Immature natural killer cell (primary cell): ENCODE data around the gene PLA2G6. TPM values are rescaled to one million over a fixed set of nuclear protein-coding genes. Genes with fewer than 3 reads are reported as not detected.
"Not testable (repeated sequence)": the region's sequence is repeated elsewhere in the genome, so short reads cannot be mapped to it uniquely, and the experiment has no call there.

ENCODE experiments used
- DNase-seq, 3 donors: peaks; one replicate each; pipeline ENCODE4 v3.0.0; 2022; ENCODE audit warnings: mixed read lengths in 1 of 3
- H3K27ac Mint-ChIP-seq, 6 donors: one replicate each; pipeline ENCODE4 v1.8.0; 2020; ENCODE audit warnings: mixed read lengths in 6 of 6, mild to moderate bottlenecking in 5 of 6, inconsistent platforms in 4 of 6, moderate library complexity in 3 of 6
- H3K27me3 Mint-ChIP-seq, 3 donors: one replicate each; pipeline ENCODE4 v1.8.0; 2020 to 2021; ENCODE audit warnings: low read depth in 3 of 3, mild to moderate bottlenecking in 3 of 3, mixed read lengths in 3 of 3, moderate library complexity in 3 of 3, inconsistent platforms in 1 of 3
- H3K36me3 Mint-ChIP-seq, 3 donors: one replicate each; pipeline ENCODE4 v1.8.0; 2020; ENCODE audit warnings: mixed read lengths in 3 of 3, inconsistent platforms in 2 of 3, mild to moderate bottlenecking in 2 of 3
- H3K4me1 Mint-ChIP-seq, 2 donors: one replicate each; pipeline ENCODE4 v1.8.0; 2020; ENCODE audit warnings: inconsistent platforms in 2 of 2, mild to moderate bottlenecking in 2 of 2, mixed read lengths in 2 of 2, moderate library complexity in 1 of 2
- H3K4me3 Mint-ChIP-seq, 5 donors: one replicate each; pipeline ENCODE4 v1.8.0; 2020; ENCODE audit warnings: mild to moderate bottlenecking in 5 of 5, mixed read lengths in 5 of 5, inconsistent platforms in 3 of 5, moderate library complexity in 3 of 5
- H3K9me3 Mint-ChIP-seq, 6 donors: one replicate each; pipeline ENCODE4 v1.8.0; 2020; ENCODE audit warnings: mild to moderate bottlenecking in 6 of 6, mixed read lengths in 6 of 6, inconsistent platforms in 4 of 6, moderate library complexity in 3 of 6
- polyA plus RNA-seq, 3 donors: library from polyadenylated mRNA; unstranded; fragments of 300-500 nt; fragmentation: Illumina TruSeq; gene quantifications; one replicate each; pipeline ENCODE4 v1.2.3, GENCODE V29; 2021

PLA2G6 gene
- polyA plus RNA-seq, 3 donors from 2014 or later = 3.3 to 11.4 (median 4.2) TPM

- H3K9me3 Mint-ChIP-seq = no peaks in the 10 kb centered on the region
- peaks cover under 1 to 3% (median 2%) of the 10 kb centered on the region in 3 donors for H3K27me3 Mint-ChIP-seq
- H3K36me3 Mint-ChIP-seq = no peaks in the 10 kb centered on the region
- H3K4me3 Mint-ChIP-seq = no peak overlapping the region
- peaks cover 8% of the 10 kb centered on the region in 2 donors for H3K4me1 Mint-ChIP-seq
- peak overlapping the region in 1 of 6 donors; percentile 39 for H3K27ac Mint-ChIP-seq
- no peak for DNase-seq
Measured at GRCh38 chr22:38192475-38192863, 10.8 kb upstream of the PLA2G6 start.

- H3K4me3 Mint-ChIP-seq = no peak overlapping the region
- peaks cover 8% of the 10 kb centered on the region in 2 donors for H3K4me1 Mint-ChIP-seq
- DNase-seq = no peak
- no peaks in the 10 kb centered on the region for H3K9me3 Mint-ChIP-seq
- H3K36me3 Mint-ChIP-seq = no peaks in the 10 kb centered on the region
- H3K27ac Mint-ChIP-seq = peak overlapping the region in 2 of 6 donors; percentile 34 to 39
- peaks cover 2 to 4% (median 2%) of the 10 kb centered on the region in 3 donors for H3K27me3 Mint-ChIP-seq
Measured at GRCh38 chr22:38191731-38192474, 10.3 kb upstream of the PLA2G6 start.

- Mint-ChIP-seq H3K4me1 (peaks cover 8% of the 10 kb centered on the region in 2 donors), H3K4me3 (no peak overlapping the region), H3K36me3 (no peaks in the 10 kb centered on the region), H3K27me3 (peaks cover 2 to 4% (median 2%) of the 10 kb centered on the region in 3 donors), H3K9me3 (peaks cover 0 to 2% (median 0%) of the 10 kb centered on the region in 6 donors), H3K27ac (peak overlapping the region in 1 of 6 donors; percentile 71)
- DNase-seq = no peak
Measured at GRCh38 chr22:38191055-38191454, 9.4 kb upstream of the PLA2G6 start.

GRCh38 chr22:38190581-38190980, 9.0 kb upstream of the PLA2G6 start:
- H3K36me3 Mint-ChIP-seq = no peaks in the 10 kb centered on the region
- no peak for DNase-seq
- no peak overlapping the region for H3K4me3 Mint-ChIP-seq
- H3K27ac Mint-ChIP-seq = no peak overlapping the region
- H3K4me1 Mint-ChIP-seq = peaks cover 8% of the 10 kb centered on the region in 2 donors
- H3K27me3 Mint-ChIP-seq = peaks cover 2 to 4% (median 2%) of the 10 kb centered on the region in 3 donors
- H3K9me3 Mint-ChIP-seq = peaks cover 0 to 2% (median 0%) of the 10 kb centered on the region in 6 donors

GRCh38 chr22:38189104-38189503, 7.5 kb upstream of the PLA2G6 start:
- Mint-ChIP-seq H3K27ac (no peak overlapping the region), H3K36me3 (no peaks in the 10 kb centered on the region), H3K9me3 (peaks cover 0 to 2% (median 0%) of the 10 kb centered on the region in 6 donors), H3K27me3 (peaks cover 0 to 4% (median 2%) of the 10 kb centered on the region in 3 donors), H3K4me1 (peaks cover under 1 to 2% of the 10 kb centered on the region in 2 donors), H3K4me3 (no peak overlapping the region)
- no peak for DNase-seq

- H3K4me3 Mint-ChIP-seq = no peak overlapping the region
- peaks cover 4 to 8% of the 10 kb centered on the region in 2 donors for H3K4me1 Mint-ChIP-seq
- H3K9me3 Mint-ChIP-seq = peaks cover 0 to 2% (median 0%) of the 10 kb centered on the region in 6 donors
Measured at GRCh38 chr22:38187413-38188212, 6.0 kb upstream of the PLA2G6 start.

GRCh38 chr22:38186429-38186828, 4.8 kb upstream of the PLA2G6 start:
- Mint-ChIP-seq H3K27ac (peak overlapping the region in 2 of 6 donors; percentile 28 to 42), H3K36me3 (no peaks in the 10 kb centered on the region), H3K9me3 (peaks cover 0 to 2% (median 0%) of the 10 kb centered on the region in 6 donors), H3K4me3 (no peak overlapping the region), H3K4me1 (peaks cover 15 to 18% of the 10 kb centered on the region in 2 donors), H3K27me3 (peaks cover 0 to 5% (median 4%) of the 10 kb centered on the region in 3 donors)
- DNase-seq = no peak

More at GRCh38 chr22:38187413-38188212, 6.0 kb upstream of the PLA2G6 start:
- H3K27me3 Mint-ChIP-seq = peaks cover 0 to 3% (median 2%) of the 10 kb centered on the region in 3 donors
- H3K36me3 Mint-ChIP-seq = no peaks in the 10 kb centered on the region
- DNase-seq = no peak
- H3K27ac Mint-ChIP-seq = peak overlapping the region in 2 of 6 donors; percentile 9 to 16

GRCh38 chr22:38184788-38185187, 3.2 kb upstream of the PLA2G6 start:
- DNase-seq = no peak
- peaks cover 0 to 9% (median 5%) of the 10 kb centered on the region in 3 donors for H3K27me3 Mint-ChIP-seq
- no peak overlapping the region for H3K27ac Mint-ChIP-seq
- peaks cover 0 to 2% (median 0%) of the 10 kb centered on the region in 6 donors for H3K9me3 Mint-ChIP-seq
- H3K36me3 Mint-ChIP-seq = no peaks in the 10 kb centered on the region
- H3K4me1 Mint-ChIP-seq = peaks cover 32 to 34% of the 10 kb centered on the region in 2 donors
- no peak overlapping the region for H3K4me3 Mint-ChIP-seq

- peaks cover 64 to 65% of the 10 kb centered on the region in 2 donors for H3K4me1 Mint-ChIP-seq
- H3K27ac Mint-ChIP-seq = peak overlapping the region; percentile 88 to 99 (median 98)
- peak in 2 of 3 donors; percentile 36 to 40 for DNase-seq
- peak overlapping the region; percentile 85 to 98 (median 95) for H3K4me3 Mint-ChIP-seq
- peaks cover 0 to 2% (median 0%) of the 10 kb centered on the region in 6 donors for H3K9me3 Mint-ChIP-seq
- peaks cover 12 to 15% (median 14%) of the 10 kb centered on the region in 3 donors for H3K27me3 Mint-ChIP-seq
- peaks cover 0 to 4% (median 0%) of the 10 kb centered on the region in 3 donors for H3K36me3 Mint-ChIP-seq
Measured at GRCh38 chr22:38180841-38181452, 683 bp downstream of the PLA2G6 start.

GRCh38 chr22:38178605-38178937, 3.1 kb downstream of the PLA2G6 start:
- not testable (repeated sequence) for H3K4me3 Mint-ChIP-seq, H3K9me3 Mint-ChIP-seq, DNase-seq, H3K36me3 Mint-ChIP-seq
- Mint-ChIP-seq H3K27ac (peak overlapping the region in 4 of 6 donors; percentile 36 to 97 (median 76)), H3K27me3 (peaks cover 12 to 15% (median 15%) of the 10 kb centered on the region in 3 donors), H3K4me1 (peaks cover 79 to 81% of the 10 kb centered on the region in 2 donors)

GRCh38 chr22:38177926-38178604, 3.6 kb downstream of the PLA2G6 start:
- peaks cover 12 to 17% (median 17%) of the 10 kb centered on the region in 3 donors for H3K27me3 Mint-ChIP-seq
- H3K4me1 Mint-ChIP-seq = peaks cover 81 to 86% of the 10 kb centered on the region in 2 donors
- peak overlapping the region; percentile 77 to 99 (median 96) for H3K27ac Mint-ChIP-seq

GRCh38 chr22:38177571-38177925, 4.1 kb downstream of the PLA2G6 start:
- H3K36me3 Mint-ChIP-seq, H3K9me3 Mint-ChIP-seq, DNase-seq: not testable (repeated sequence)
- Mint-ChIP-seq H3K4me3 (peak overlapping the region; percentile 71 to 83 (median 77)), H3K4me1 (peaks cover 81 to 86% of the 10 kb centered on the region in 2 donors), H3K27me3 (peaks cover 17 to 22% (median 22%) of the 10 kb centered on the region in 3 donors), H3K27ac (peak overlapping the region; percentile 90 to 99 (median 98))

More at GRCh38 chr22:38177926-38178604, 3.6 kb downstream of the PLA2G6 start:
- DNase-seq = no peak
- H3K4me3 Mint-ChIP-seq = peak overlapping the region in 4 of 5 donors; percentile 27 to 83 (median 58)
- peaks cover 0 to 4% (median 0%) of the 10 kb centered on the region in 3 donors for H3K36me3 Mint-ChIP-seq
- H3K9me3 Mint-ChIP-seq = peaks cover 0 to 2% (median 0%) of the 10 kb centered on the region in 6 donors

GRCh38 chr22:38177044-38177443, 4.6 kb downstream of the PLA2G6 start:
- peaks cover 0 to 5% (median under 1%) of the 10 kb centered on the region in 3 donors for H3K36me3 Mint-ChIP-seq
- peak; percentile 68 to 77 (median 74) for DNase-seq
- peak overlapping the region; percentile 71 to 83 (median 77) for H3K4me3 Mint-ChIP-seq
- H3K4me1 Mint-ChIP-seq = peaks cover 83 to 87% of the 10 kb centered on the region in 2 donors
- peaks cover 0 to 2% (median 0%) of the 10 kb centered on the region in 6 donors for H3K9me3 Mint-ChIP-seq
- H3K27me3 Mint-ChIP-seq = peaks cover 17 to 24% (median 24%) of the 10 kb centered on the region in 3 donors
- peak overlapping the region; percentile 90 to 99 (median 98) for H3K27ac Mint-ChIP-seq
